ENCODE measurements around the gene SMIM45.

The SMIM45 gene

GRCh38 chr22:41933411-41934177, 18.4 kb upstream of the SMIM45 start:
- no peak overlapping the region for H3K4me3 ChIP-seq (replicated peaks in 1 of 3; ENCODE audit: low read depth in 2 of 3, low read length in 3 of 3)
- WGBS (ENCODE audit: insufficient coverage), result 51% methylated on average over 15 of the region's 16 CpGs
- Mint-ChIP-seq H3K4me3 (no peak overlapping the region), H3K27ac (no peak overlapping the region), H3K4me1 (peaks cover 3% of the 10 kb centered on the region), H3K27me3 (ENCODE audit: low read depth in 3 of 3) (peaks cover 0 to 9% (median 6%) of the 10 kb centered on the region in 3 donors), H3K36me3 (peaks cover 9 to 29% of the 10 kb centered on the region in 2 donors), H3K9me3 (peaks cover 0 to 7% (median 3%) of the 10 kb centered on the region in 7 donors)
- no peak overlapping the region for H3K4me2 ChIP-seq (replicated peaks; ENCODE audit: extremely low read depth, low read length, poor library complexity, severe bottlenecking)
- no peaks in the 10 kb centered on the region for H4K20me1 ChIP-seq (ENCODE audit: insufficient read depth, low read length)
- no peak for DNase-seq
- no peak overlapping the region for H3K9ac ChIP-seq (ENCODE audit: insufficient read depth, low read length, poor library complexity, severe bottlenecking)
- intact Hi-C loops (cut with micrococcal nuclease), result no loop called here
- H3K27me3 ChIP-seq (ENCODE audit: control insufficient read depth in 2 of 2, insufficient read depth in 2 of 2, low read length in 2 of 2), result no peaks in the 10 kb centered on the region
- H2AFZ ChIP-seq (ENCODE audit: insufficient read depth, low read depth, low read length, poor library complexity, severe bottlenecking), result peak overlapping the region; percentile 46
- TF ChIP-seq, protein P1, sequence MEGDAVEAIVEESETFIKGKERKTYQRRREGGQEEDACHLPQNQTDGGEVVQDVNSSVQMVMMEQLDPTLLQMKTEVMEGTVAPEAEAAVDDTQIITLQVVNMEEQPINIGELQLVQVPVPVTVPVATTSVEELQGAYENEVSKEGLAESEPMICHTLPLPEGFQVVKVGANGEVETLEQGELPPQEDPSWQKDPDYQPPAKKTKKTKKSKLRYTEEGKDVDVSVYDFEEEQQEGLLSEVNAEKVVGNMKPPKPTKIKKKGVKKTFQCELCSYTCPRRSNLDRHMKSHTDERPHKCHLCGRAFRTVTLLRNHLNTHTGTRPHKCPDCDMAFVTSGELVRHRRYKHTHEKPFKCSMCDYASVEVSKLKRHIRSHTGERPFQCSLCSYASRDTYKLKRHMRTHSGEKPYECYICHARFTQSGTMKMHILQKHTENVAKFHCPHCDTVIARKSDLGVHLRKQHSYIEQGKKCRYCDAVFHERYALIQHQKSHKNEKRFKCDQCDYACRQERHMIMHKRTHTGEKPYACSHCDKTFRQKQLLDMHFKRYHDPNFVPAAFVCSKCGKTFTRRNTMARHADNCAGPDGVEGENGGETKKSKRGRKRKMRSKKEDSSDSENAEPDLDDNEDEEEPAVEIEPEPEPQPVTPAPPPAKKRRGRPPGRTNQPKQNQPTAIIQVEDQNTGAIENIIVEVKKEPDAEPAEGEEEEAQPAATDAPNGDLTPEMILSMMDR (IDR thresholded peaks at IDR 0.05), result no peak
- H3K79me2 ChIP-seq (ENCODE audit: insufficient read depth, low read length), result no peaks in the 10 kb centered on the region
- no peaks in the 10 kb centered on the region for H3K9me3 ChIP-seq (replicated peaks in 1 of 2; ENCODE audit: control insufficient read depth in 1 of 2, insufficient read depth in 1 of 2, low read length in 2 of 2)
- H3K36me3 ChIP-seq (replicated peaks in 1 of 2; ENCODE audit: control insufficient read depth in 1 of 2, insufficient read depth in 2 of 2, low read length in 2 of 2), result peaks cover 2 to 10% of the 10 kb centered on the region in 2 donors
- H3K4me1 ChIP-seq (ENCODE audit: control insufficient read depth in 1 of 2, insufficient read depth in 2 of 2, low read length in 2 of 2), result no peaks in the 10 kb centered on the region
- H3K27ac ChIP-seq (ENCODE audit: low read depth in 1 of 2, low read length in 2 of 2), result no peak overlapping the region

- intact Hi-C loops (cut with micrococcal nuclease), result no loop called here
- H3K9me3 Mint-ChIP-seq, result peaks cover 0 to 6% (median 2%) of the 10 kb centered on the region in 7 donors
- Histone ChIP-seq H3K4me3 (replicated peaks in 1 of 3; ENCODE audit: low read depth in 2 of 3, low read length in 3 of 3) (no peak overlapping the region), H3K27ac (ENCODE audit: low read depth in 1 of 2, low read length in 2 of 2) (no peak overlapping the region), H4K20me1 (ENCODE audit: insufficient read depth, low read length) (no peaks in the 10 kb centered on the region), H3K36me3 (replicated peaks in 1 of 2; ENCODE audit: control insufficient read depth in 1 of 2, insufficient read depth in 2 of 2, low read length in 2 of 2) (peaks cover 7 to 15% of the 10 kb centered on the region in 2 donors), H2AFZ (ENCODE audit: insufficient read depth, low read depth, low read length, poor library complexity, severe bottlenecking) (no peak overlapping the region), H3K4me2 (replicated peaks; ENCODE audit: extremely low read depth, low read length, poor library complexity, severe bottlenecking) (no peak overlapping the region), H3K4me1 (ENCODE audit: control insufficient read depth in 1 of 2, insufficient read depth in 2 of 2, low read length in 2 of 2) (no peaks in the 10 kb centered on the region), H3K9me3 (replicated peaks in 1 of 2; ENCODE audit: control insufficient read depth in 1 of 2, insufficient read depth in 1 of 2, low read length in 2 of 2) (no peaks in the 10 kb centered on the region), H3K9ac (ENCODE audit: insufficient read depth, low read length, poor library complexity, severe bottlenecking) (no peak overlapping the region), H3K79me2 (ENCODE audit: insufficient read depth, low read length) (no peaks in the 10 kb centered on the region), H3K27me3 (ENCODE audit: control insufficient read depth in 2 of 2, insufficient read depth in 2 of 2, low read length in 2 of 2) (no peaks in the 10 kb centered on the region)
- H3K4me1 Mint-ChIP-seq, result peaks cover 3% of the 10 kb centered on the region
- H3K27ac Mint-ChIP-seq, result peak overlapping the region in 1 of 7 donors; percentile 1
- TF ChIP-seq, protein P1 (IDR thresholded peaks at IDR 0.05), result no peak
- H3K4me3 Mint-ChIP-seq, result no peak overlapping the region
- peaks cover 0 to 6% (median 2%) of the 10 kb centered on the region in 3 donors for H3K27me3 Mint-ChIP-seq (ENCODE audit: low read depth in 3 of 3)
- 98% methylated on average over 9 of the region's 17 CpGs for WGBS (ENCODE audit: insufficient coverage)
- DNase-seq, result no peak
- H3K36me3 Mint-ChIP-seq, result peaks cover 9 to 37% of the 10 kb centered on the region in 2 donors
Observed at GRCh38 chr22:41934284-41935014, 17.5 kb upstream of the SMIM45 start.
